GM18505 (cell line): ENCODE results near the gene PHF5A.
"Not testable (repeated sequence)": the region's sequence is repeated elsewhere in the genome, so short reads cannot be mapped to it uniquely, and the experiment has no call there.

Experiments
- ATAC-seq: cut with Tn5 transposase; IDR thresholded peaks from one replicate; pipeline ENCODE4 v1.9.1; 2021; ENCODE audit not compliant: unreplicated experiment
- POLR2A ChIP-seq: IDR thresholded peaks from 4 replicates; pipeline ENCODE4 v1.6.1; 2011; ENCODE audit warnings: borderline replicate concordance; ENCODE audit not compliant: insufficient read depth, insufficient read length; ENCODE audit errors: extremely low read depth

PHF5A gene

DNA sequence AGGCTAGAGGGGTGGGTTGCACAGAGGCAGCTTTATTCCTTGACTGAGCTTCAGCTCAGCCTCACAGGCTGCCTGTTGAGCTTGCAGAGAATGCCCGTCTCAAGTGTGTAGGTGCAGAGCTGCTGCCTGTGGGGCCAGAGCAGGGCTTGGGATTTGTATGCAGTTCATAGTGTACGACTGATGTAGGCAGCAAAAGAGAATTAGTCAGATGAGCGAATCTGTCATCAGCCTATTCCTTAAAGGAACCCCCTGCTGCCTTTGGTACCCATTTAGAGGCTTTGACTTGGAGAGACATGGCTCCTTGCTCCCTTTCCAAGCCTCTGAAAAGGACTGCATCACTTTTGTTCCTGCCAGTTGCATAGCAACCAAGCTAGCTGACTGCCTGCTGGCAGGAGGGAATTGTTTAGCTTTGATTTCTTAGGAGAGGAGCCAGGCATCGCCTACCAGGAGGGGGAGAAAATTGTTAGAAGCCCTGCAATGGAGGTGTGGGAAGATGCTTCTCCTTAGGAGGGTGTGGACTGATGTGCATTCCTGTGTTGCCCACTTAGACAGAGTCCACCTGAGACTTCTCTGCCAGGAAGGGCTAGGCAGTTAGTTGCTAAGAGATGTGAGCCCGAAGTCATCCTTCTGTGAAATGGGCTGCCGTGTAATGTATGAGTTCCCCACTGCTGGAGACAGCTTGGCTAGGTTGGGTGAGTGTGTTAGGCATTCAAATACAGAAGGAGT lies 11.3 kb upstream of the PHF5A start:
- no peak for ATAC-seq
- TF ChIP-seq POLR2A: no peak

- no peak for ATAC-seq
These were observed 10.5 kb upstream of the PHF5A start for GRCh38 chr22:41478891-41479521.

GRCh38 chr22:41478473-41478872 lies 10.0 kb upstream of the PHF5A start:
- TF ChIP-seq POLR2A: no peak
- ATAC-seq: no peak

More at GRCh38 chr22:41478891-41479521, 10.5 kb upstream of the PHF5A start:
- TF ChIP-seq POLR2A: no peak

- TF ChIP-seq POLR2A: no peak
- no peak for ATAC-seq
These were observed 6.5 kb upstream of the PHF5A start for GRCh38 chr22:41474872-41475451.

DNA sequence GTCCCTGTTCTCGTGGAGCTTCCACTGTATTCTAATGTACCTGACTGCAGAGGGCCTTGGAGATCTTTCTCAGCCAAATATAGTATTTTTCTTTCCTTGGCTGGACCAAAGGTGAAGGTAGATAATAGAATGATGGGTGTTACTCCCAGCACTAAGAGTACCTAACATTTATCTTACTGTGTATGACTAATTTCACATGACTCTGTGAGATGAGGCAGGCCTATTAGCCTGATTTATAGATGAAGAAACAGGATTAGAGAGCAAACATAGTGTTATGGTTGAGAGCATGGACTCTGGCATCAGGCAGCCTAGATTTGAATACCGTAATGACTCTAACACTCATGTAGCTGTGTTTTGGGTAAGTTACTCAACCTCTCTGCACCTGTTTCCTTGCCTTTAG lies 3.1 kb upstream of the PHF5A start:
- ATAC-seq: no peak

DNA sequence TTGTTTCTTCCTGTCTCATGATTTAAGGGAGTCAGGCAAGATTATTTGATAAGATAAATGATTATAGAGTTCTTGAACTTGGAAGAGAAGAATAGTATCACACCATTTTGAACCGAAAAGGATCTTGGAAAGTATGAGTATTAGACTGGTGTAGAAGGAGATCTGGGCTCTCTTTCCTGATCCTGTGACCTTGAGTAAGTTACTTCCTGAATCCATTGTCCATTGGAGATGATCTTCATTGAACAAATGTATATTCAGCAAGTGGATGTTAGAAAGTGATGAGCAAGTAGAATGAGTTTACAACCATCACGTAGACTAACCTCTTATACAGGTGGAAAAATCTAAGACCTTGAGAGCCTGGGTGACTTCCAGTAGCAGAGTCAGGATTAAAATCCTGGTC lies 2.4 kb upstream of the PHF5A start:
- no peak for TF ChIP-seq POLR2A
- no peak for ATAC-seq

More for the DNA sequence above, 3.1 kb upstream of the PHF5A start:
- TF ChIP-seq POLR2A: no peak

DNA sequence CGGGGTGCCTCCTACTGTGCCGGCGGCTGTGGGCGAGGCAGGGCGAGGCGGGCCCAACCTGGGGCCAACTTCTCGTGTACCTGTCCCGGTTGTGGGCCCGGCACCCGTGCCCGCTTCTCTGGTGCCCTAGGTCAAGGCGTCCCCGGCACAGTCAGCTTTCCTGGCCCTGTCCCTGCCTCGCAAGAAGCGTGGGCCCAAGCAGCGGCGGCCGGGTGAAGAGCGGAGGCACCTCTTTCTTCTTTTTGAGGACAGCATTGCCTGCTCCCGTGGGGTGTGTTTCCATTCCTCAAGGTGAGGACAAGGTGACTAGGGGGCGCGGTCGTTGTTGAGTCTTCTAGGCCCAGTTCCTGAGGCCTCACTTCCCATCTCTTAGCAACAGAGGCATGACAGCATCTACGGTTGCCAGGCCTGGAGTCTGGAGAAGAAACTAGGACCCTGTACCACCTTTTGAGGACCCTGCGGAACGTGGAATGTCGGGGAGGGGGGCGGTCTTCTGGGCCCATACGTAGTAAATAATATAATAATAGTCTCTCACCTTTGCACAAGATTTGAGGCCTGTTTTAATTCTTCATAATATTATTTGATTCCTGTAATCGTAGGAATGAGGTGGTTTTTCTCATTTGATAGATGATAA lies 843 bp upstream of the PHF5A start:
- peak; percentile 8 for ATAC-seq
- TF ChIP-seq POLR2A: no peak

- no peak for TF ChIP-seq POLR2A
- no peak for ATAC-seq
These were observed 6.6 kb downstream of the PHF5A start for GRCh38 chr22:41461901-41462300.

GRCh38 chr22:41460071-41460470 lies 8.4 kb downstream of the PHF5A start:
- ATAC-seq: not testable (repeated sequence)

DNA sequence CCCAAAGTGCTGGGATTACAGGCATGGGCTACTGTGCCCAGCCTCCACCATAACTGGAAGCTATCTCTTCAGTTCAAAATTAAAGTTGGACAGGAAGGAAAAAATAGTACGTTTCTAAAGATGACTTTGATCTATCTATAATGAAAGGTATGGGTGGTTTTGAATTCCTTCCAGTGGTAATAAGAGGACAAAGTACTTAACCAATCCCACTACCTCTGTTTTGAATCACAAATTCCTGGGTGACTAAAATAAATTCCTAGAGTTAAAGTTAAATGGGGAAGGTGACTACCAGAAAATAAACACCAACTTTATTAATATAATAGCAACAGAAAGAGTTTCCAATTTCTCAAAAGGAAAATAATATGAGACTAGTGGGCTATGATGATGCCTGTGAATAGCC lies 9.1 kb downstream of the PHF5A start:
- TF ChIP-seq POLR2A: no peak
- ATAC-seq: no peak

GRCh38 chr22:41458161-41458728 lies 10.2 kb downstream of the PHF5A start:
- ATAC-seq: no peak
- TF ChIP-seq POLR2A: no peak

- ATAC-seq: peak; percentile 43
These were observed 20.2 kb downstream of the PHF5A start for GRCh38 chr22:41448189-41448808.

DNA sequence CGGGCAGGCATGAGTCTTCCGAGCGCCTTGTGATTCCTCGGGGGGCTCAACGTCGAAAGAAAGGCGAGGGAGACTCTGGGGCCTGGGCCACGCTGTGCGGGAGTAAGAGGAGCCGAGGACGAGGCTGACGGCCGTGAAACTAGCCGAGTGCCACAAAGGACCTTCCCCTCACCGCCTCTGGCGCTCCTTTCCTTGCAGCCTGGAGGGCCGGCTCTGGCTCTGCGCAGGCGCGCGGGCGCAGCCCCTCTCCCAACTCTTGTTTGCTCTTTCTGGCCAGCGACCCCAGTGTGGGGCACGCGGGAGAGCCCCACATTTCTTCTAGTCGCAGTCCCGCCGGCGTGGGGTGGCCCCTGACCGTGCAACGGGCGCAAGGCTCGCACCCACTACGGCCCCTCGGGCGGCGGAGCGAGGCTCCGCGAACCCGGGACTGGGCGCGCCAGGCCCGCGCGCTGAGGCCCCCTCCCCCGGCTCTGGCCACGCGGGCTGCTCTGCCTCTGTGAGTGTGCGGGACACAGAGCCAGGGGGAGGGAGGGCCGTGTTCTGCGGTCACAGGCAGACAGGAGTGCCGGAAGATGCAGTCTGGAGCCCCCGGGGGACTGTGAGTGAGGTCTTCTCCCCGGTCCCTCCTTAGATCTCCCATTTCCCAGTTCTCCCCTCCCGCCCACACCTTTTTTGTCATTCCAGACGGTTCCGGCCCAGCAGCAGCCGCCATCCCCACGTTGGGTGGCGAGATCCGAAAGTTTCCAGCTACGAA lies 20.9 kb downstream of the PHF5A start:
- peak; percentile 47 for TF ChIP-seq POLR2A
- no peak for ATAC-seq

More at GRCh38 chr22:41448189-41448808, 20.2 kb downstream of the PHF5A start:
- no peak for TF ChIP-seq POLR2A
